Heart left ventricle (tissue), 16 donors: ENCODE results near the gene ARPP19. TPM values are rescaled to one million over a fixed set of nuclear protein-coding genes. Genes with fewer than 3 reads are reported as not detected.
A peak's percentile ranks its signal among the peaks of the same experiment; 100 is the strongest.
"Not testable (repeated sequence)": the region's sequence is repeated elsewhere in the genome, so short reads cannot be mapped to it uniquely, and the experiment has no call there.

Experiments used
- ATAC-seq, 4 donors: fragments of 200-7000 bp; cut with Tn5 transposase; one replicate each; pipeline ENCODE4 v1.9.1; 2020 to 2022; ENCODE audit warnings: moderate library complexity in 4 of 4, mild to moderate bottlenecking in 3 of 4, moderate number of reproducible peaks in 1 of 4
- DNase-seq, 5 donors: peaks; one replicate each; pipeline ENCODE4 v3.0.0-alpha.2; 2020
- H3K27ac ChIP-seq, 12 donors: fragments of 200-600 bp; sonication (generic) in 4 of 12; one replicate each; pipeline versions ENCODE4 v1.5.0 to v1.8.0; 2016 to 2022; ENCODE audit warnings: mild to moderate bottlenecking in 2 of 12
- H3K27me3 ChIP-seq, 9 donors: fragments of 200-600 bp; sonication (generic) in 2 of 9; one replicate each; pipeline versions ENCODE4 v1.5.1 to v1.8.0; 2016 to 2022; ENCODE audit warnings: mild to moderate bottlenecking in 3 of 9
- H3K36me3 ChIP-seq, 9 donors: fragments of 200-600 bp; sonication (generic) in 2 of 9; one replicate each; pipeline versions ENCODE4 v1.5.0 to v1.8.0; 2018 to 2022; ENCODE audit warnings: mild to moderate bottlenecking in 2 of 9
- H3K4me1 ChIP-seq, 12 donors: fragments of 200-600 bp; sonication (generic) in 4 of 12; one replicate each; pipeline versions ENCODE4 v1.5.0 to v1.8.0; 2016 to 2022; ENCODE audit warnings: mild to moderate bottlenecking in 3 of 12
- H3K4me3 ChIP-seq, 12 donors: fragments of 200-600 bp; sonication (generic) in 4 of 12; one replicate each; pipeline versions ENCODE4 v1.5.0 to v1.8.0; 2017 to 2022; ENCODE audit warnings: mild to moderate bottlenecking in 9 of 12, moderate library complexity in 4 of 12
- H3K9me3 ChIP-seq, 12 donors: fragments of 200-600 bp; sonication (generic) in 4 of 12; one replicate each; pipeline versions ENCODE4 v1.5.0 to v1.8.0; 2016 to 2022; ENCODE audit warnings: mild to moderate bottlenecking in 1 of 12
- POLR2A ChIP-seq, 2 donors: fragments of 450-650 bp; IDR thresholded peaks; one replicate each; pipeline ENCODE4 v1.6.1; 2017; ENCODE audit warnings: antibody characterized with exemption in 2 of 2, mild to moderate bottlenecking in 2 of 2, moderate library complexity in 2 of 2
- WGBS, 4 donors: extraction: QIAGEN DNeasy Blood & Tissue Kit in 2 of 4; methylation state at CpG; one replicate each; pipeline versions ENCODE4 v1.1.5 to v1.1.7; 2013 to 2018; 5-methylcytosine and 5-hydroxymethylcytosine counted together
- intact Hi-C, 10 donors: fragments of 100-400 bp; cut with DNase I; formaldehyde crosslinking; loops; one replicate each; pipeline versions ENCODE4 v1.11.1 to v1.14.2; 2022
- polyA plus RNA-seq, 2 donors: library from polyadenylated mRNA; stranded (reverse); fragments of 200-250 nt; gene quantifications; one replicate each; pipeline ENCODE4 v1.2.3, GENCODE V29; 2013
- total RNA-seq, 9 donors: library from RNA; depleted of rRNA in 2 of 9; stranded (reverse); fragments of >200 nt in 2 of 9; fragmentation: NEBNext Ultra II Directional in 3 of 9; extraction: Animal tissue kit (Norgen Biotek cat#: 25700) in 3 of 9; gene quantifications; one replicate each; pipeline versions ENCODE4 v1.1.0 to v1.2.4, GENCODE V29; 2016 to 2023
- TF ChIP-seq, protein P1 (sequence below), 12 donors: fragments of 200-600 bp; sonication (generic) in 4 of 12; IDR thresholded peaks; one replicate each; pipeline versions ENCODE4 v1.5.0 to v1.8.0; 2018 to 2022; ENCODE audit warnings: antibody characterized with exemption in 12 of 12, mild to moderate bottlenecking in 5 of 12
- donor health status: ischemic (EF 13 %, LVEDD 7.1; RV severe dilation, severe dysfunction).
- donor health status: healthy with polysubstance abuse.
- donor health status: DM: no; HTN: yes; CAD: no.
- donor health status: DM: no; HTN: no; CAD: no.
- donor health status: ischemic (EF 25% LVEDD 6.9; RV normal size, moderate dysfunction).
- donor health status: ischemic (EF 25% LVEDD 5.7; RV mildly dilated, moderate dysfunction).
- donor health status: healthy.
- donor health status: DM: yes; HTN: yes; CAD: no.
- donor health status: ischemic (EF 35%, LVEDD 5.7; RV mildly dilated, moderate dysfunction).
- donor health status: nonischemic (EF 11% LVEDD 7.7; RV severe dilation, severe dysfunction).
- donor health status: DM: yes; HTN: yes; CAD: no.
- donor health status: PGD.
- donor health status: ischemic (EF 29% LVEDD 5.4; RV normal size, mild dysfunction).
- donor health status: nonischemic (EF 23%, LVEDD 6.1; RV moderate dilation, normal function).

The ARPP19 gene
- total and polyA plus RNA-seq, 11 donors: 28.5 to 182 (median 147) TPM

DNA sequence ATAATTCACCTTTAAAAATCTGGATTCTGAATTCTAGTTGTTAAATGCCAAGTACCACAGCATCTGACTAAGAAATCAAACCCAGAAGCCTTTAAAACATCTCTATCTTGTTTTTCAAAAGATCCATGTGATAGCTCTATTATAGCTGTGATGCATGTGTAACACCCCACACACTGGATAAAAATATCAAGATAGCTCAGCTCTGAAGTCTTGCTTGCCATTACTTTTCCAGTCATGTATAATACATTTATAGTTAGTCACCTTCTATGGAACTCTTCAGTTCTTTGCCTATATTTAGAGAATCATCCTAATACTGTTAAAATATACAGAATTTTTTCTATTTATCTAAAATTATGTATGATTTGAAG lies 11.6 kb downstream of the ARPP19 start:
- Histone ChIP-seq H3K27me3 (no peaks in the 10 kb centered on the region), H3K4me3 (no peak overlapping the region), H3K27ac (no peak overlapping the region), H3K36me3 (peaks cover 0 to 47% (median 25%) of the 10 kb centered on the region in 9 donors), H3K9me3 (no peaks in the 10 kb centered on the region), H3K4me1 (peaks cover 0 to 76% (median 52%) of the 10 kb centered on the region in 12 donors)
- TF ChIP-seq POLR2A (IDR thresholded peaks at IDR 0.05): no peak
- TF ChIP-seq, protein P1, sequence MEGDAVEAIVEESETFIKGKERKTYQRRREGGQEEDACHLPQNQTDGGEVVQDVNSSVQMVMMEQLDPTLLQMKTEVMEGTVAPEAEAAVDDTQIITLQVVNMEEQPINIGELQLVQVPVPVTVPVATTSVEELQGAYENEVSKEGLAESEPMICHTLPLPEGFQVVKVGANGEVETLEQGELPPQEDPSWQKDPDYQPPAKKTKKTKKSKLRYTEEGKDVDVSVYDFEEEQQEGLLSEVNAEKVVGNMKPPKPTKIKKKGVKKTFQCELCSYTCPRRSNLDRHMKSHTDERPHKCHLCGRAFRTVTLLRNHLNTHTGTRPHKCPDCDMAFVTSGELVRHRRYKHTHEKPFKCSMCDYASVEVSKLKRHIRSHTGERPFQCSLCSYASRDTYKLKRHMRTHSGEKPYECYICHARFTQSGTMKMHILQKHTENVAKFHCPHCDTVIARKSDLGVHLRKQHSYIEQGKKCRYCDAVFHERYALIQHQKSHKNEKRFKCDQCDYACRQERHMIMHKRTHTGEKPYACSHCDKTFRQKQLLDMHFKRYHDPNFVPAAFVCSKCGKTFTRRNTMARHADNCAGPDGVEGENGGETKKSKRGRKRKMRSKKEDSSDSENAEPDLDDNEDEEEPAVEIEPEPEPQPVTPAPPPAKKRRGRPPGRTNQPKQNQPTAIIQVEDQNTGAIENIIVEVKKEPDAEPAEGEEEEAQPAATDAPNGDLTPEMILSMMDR (IDR thresholded peaks at IDR 0.05): no peak
- no peak for ATAC-seq
- DNase-seq: no peak
- intact Hi-C loops: no loop called here

DNA sequence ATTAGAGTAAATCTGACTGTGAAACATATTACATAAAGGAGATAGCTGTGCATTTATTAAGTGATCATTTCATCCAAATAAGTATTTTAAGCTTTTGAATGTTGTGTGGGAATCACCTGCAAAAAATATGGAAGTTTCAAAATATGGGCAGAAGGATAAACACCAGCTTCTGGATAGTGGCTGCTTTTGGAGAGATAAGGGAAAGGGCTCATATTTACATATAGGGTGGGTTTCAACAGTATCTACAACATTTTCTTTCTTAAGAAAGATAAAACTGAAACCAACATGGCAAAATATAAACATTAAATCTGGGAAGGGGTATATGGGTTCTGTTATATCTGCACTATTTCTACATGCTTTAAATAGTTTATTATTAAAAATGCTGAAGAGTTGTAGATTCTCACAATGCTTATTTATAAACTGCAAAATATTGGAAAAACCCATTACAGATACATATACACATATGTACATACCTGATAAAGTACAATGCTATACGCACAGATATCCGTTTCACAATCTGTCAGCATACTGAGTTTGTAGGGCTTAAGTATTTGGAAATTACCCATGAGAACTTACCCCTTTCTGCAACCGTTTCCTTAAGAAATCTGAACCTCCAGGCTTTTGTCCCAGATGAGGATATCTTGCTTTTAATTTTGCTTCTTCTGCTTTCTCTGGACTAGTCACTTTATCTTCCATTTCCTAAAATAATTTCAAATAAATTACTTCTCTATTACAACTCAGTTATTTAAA lies 12.1 kb downstream of the ARPP19 start:
- Histone ChIP-seq H3K36me3 (peaks cover 0 to 52% (median 30%) of the 10 kb centered on the region in 9 donors), H3K27ac (peak overlapping the region in 1 of 12 donors; percentile 3)
- intact Hi-C loops: no loop called here

DNA sequence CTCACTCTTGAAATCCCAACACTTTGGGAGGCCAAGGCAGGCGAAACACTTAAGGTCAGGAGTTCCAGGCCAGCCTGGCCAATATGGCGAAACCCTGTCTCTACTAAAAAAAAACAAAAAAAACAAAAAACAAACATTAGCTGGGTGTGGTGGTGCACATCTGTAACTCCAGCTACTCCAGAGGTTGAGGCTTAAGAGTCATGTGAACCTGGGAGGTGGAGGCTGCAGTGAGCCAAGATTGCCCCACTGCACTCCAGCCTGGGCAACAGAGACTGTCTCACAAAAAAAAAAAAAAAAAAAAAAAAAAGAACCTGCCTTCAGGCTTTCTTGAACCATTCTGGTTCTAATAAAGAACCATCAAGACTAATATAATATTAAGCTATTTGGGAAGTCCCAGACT lies 16.5 kb downstream of the ARPP19 start:
- no peaks in the 10 kb centered on the region for H3K27me3 ChIP-seq
- no peak for ATAC-seq
- DNase-seq: no peak
- H3K4me1 ChIP-seq: peaks cover 0 to 39% (median 15%) of the 10 kb centered on the region in 12 donors
- intact Hi-C loops: no loop called here
- no peaks in the 10 kb centered on the region for H3K9me3 ChIP-seq
- 69 to 95% (median 92%) methylated on average over 2 of the region's 2 CpGs for WGBS, 4 donors
- peak overlapping the region in 2 of 12 donors; percentile 13 to 78 for H3K27ac ChIP-seq
- peaks cover 0 to 93% (median 73%) of the 10 kb centered on the region in 9 donors for H3K36me3 ChIP-seq
- TF ChIP-seq POLR2A (IDR thresholded peaks at IDR 0.05): no peak
- TF ChIP-seq, protein P1 (IDR thresholded peaks at IDR 0.05): no peak
- H3K4me3 ChIP-seq: no peak overlapping the region

More for the DNA sequence above, 12.1 kb downstream of the ARPP19 start:
- Histone ChIP-seq H3K4me3 (no peak overlapping the region), H3K27me3 (no peaks in the 10 kb centered on the region), H3K9me3 (no peaks in the 10 kb centered on the region), H3K4me1 (peaks cover 0 to 76% (median 50%) of the 10 kb centered on the region in 12 donors)
- TF ChIP-seq, protein P1 (IDR thresholded peaks at IDR 0.05): no peak
- TF ChIP-seq POLR2A (IDR thresholded peaks at IDR 0.05): no peak
- 72 to 84% (median 80%) methylated on average over 3 of the region's 3 CpGs for WGBS, 4 donors
- no peak for ATAC-seq
- no peak for DNase-seq

DNA sequence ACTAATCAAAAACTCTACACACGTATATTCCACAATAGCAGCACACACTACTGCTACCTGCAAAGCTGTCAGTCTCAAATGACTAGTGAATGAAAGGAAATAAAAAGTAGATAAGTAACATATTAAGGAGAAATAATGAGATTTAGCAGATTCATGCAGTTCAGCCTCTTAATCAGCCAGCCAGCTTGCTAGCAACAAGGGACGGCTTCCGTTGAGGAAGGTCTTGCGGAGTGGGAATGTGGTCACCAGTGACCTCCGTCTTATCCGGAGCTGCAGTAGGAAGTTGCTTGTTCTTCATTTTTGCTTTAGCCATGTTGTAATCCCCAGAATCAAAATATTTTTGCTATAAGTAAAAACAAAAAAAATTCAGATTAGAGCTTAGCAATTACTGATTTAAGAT lies 17.1 kb downstream of the ARPP19 start:
- no peak overlapping the region for H3K4me3 ChIP-seq
- DNase-seq (peak in 3 of 5 donors; percentile 25 to 45 (median 32)), ATAC-seq (peak in 3 of 4 donors; percentile 57 to 70 (median 70))
- no peak for TF ChIP-seq POLR2A (IDR thresholded peaks at IDR 0.05)
- TF ChIP-seq, protein P1 (IDR thresholded peaks at IDR 0.05): no peak
- H3K27me3 ChIP-seq: no peaks in the 10 kb centered on the region
- intact Hi-C loops: no loop called here
- 86 to 95% (median 91%) methylated on average over 6 of the region's 6 CpGs for WGBS, 4 donors
- peaks cover 0 to 96% (median 76%) of the 10 kb centered on the region in 9 donors for H3K36me3 ChIP-seq
- H3K27ac ChIP-seq: peak overlapping the region in 2 of 12 donors; percentile 13 to 78
- no peaks in the 10 kb centered on the region for H3K9me3 ChIP-seq
- H3K4me1 ChIP-seq: peaks cover 0 to 33% (median 9%) of the 10 kb centered on the region in 12 donors

DNA sequence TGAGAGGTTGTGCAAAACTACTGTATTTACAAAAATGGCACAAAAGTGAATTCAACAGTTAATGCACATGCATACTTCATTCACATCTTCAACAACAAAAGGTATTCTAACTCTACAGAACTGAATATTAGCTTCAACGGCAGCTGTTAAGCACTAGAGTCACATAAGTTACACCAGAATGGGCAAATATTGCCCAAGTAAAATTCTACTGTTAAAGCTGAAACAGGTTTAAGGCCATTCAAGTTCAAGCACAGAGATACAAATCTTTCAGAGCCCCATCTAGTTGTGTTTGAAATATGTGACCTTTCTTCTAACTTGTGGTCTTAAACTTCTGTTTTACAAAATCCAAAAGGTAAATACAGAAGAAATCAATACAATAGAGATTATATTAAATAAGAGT lies 17.6 kb downstream of the ARPP19 start:
- 83 to 94% (median 90%) methylated on average over 1 of the region's 1 CpG for WGBS, 4 donors
- H3K9me3 ChIP-seq, ATAC-seq, H3K27me3 ChIP-seq, DNase-seq, intact Hi-C loops, H3K4me3 ChIP-seq: not testable (repeated sequence)
- Histone ChIP-seq H3K27ac (peak overlapping the region in 1 of 12 donors; percentile 78), H3K36me3 (peaks cover 0 to 96% (median 76%) of the 10 kb centered on the region in 9 donors), H3K4me1 (peaks cover 0 to 28% (median 7%) of the 10 kb centered on the region in 12 donors)
